WTC11 (cell line): Measurements from ENCODE around the gene HERC2.

Experiments
- ATF1 ChIP-seq: sonication (generic); formaldehyde crosslinking; IDR thresholded peaks from 2 replicates; pipeline ENCODE4 v1.8.1; 2023; ENCODE audit warnings: mild to moderate bottlenecking, moderate library complexity, missing genetic modification reagents
- GABPB1 ChIP-seq: sonication (generic); formaldehyde crosslinking; IDR thresholded peaks from 2 replicates; pipeline ENCODE4 v1.8.1; 2023; ENCODE audit warnings: mild to moderate bottlenecking, missing genetic modification reagents
- MYBL2 ChIP-seq: sonication (generic); formaldehyde crosslinking; IDR thresholded peaks from 2 replicates; pipeline ENCODE4 v1.8.1; 2023; ENCODE audit warnings: mild to moderate bottlenecking, moderate library complexity, missing genetic modification reagents
- PRDM15 ChIP-seq: sonication (generic); formaldehyde crosslinking; IDR thresholded peaks from 2 replicates; pipeline ENCODE4 v1.8.0; 2022; ENCODE audit warnings: missing genetic modification reagents
- ZNF423 ChIP-seq: fragments of 250-450 bp; sonication (Bioruptor Pico); IDR thresholded peaks from 2 replicates; pipeline ENCODE4 v2.1.2; 2022; ENCODE audit warnings: mild to moderate bottlenecking, moderate library complexity
- TF ChIP-seq, protein P1 (sequence below): fragments of 200-600 bp; IDR thresholded peaks from 2 replicates; pipeline ENCODE4 v1.8.0; 2022; ENCODE audit warnings: antibody characterized with exemption
- TF ChIP-seq, protein P2 (sequence below): sonication (generic); formaldehyde crosslinking; IDR thresholded peaks from 2 replicates; pipeline ENCODE4 v1.8.1; 2022; ENCODE audit warnings: low read depth, missing genetic modification reagents, borderline replicate concordance
- TF ChIP-seq, protein P3 (sequence below): sonication (generic); formaldehyde crosslinking; IDR thresholded peaks from 2 replicates; pipeline ENCODE4 v1.8.0; 2022; ENCODE audit warnings: mild to moderate bottlenecking, missing genetic modification reagents

GRCh38 chr15:28127036-28127435, 194.9 kb downstream of the HERC2 start:
- TF ChIP-seq GABPB1 (CRISPR knock-in tag) (no peak), ZNF423 (CRISPR knock-in tag) (no peak), PRDM15 (CRISPR knock-in tag) (no peak), MYBL2 (CRISPR knock-in tag) (no peak), ATF1 (CRISPR knock-in tag) (no peak)
- TF ChIP-seq, protein P1, sequence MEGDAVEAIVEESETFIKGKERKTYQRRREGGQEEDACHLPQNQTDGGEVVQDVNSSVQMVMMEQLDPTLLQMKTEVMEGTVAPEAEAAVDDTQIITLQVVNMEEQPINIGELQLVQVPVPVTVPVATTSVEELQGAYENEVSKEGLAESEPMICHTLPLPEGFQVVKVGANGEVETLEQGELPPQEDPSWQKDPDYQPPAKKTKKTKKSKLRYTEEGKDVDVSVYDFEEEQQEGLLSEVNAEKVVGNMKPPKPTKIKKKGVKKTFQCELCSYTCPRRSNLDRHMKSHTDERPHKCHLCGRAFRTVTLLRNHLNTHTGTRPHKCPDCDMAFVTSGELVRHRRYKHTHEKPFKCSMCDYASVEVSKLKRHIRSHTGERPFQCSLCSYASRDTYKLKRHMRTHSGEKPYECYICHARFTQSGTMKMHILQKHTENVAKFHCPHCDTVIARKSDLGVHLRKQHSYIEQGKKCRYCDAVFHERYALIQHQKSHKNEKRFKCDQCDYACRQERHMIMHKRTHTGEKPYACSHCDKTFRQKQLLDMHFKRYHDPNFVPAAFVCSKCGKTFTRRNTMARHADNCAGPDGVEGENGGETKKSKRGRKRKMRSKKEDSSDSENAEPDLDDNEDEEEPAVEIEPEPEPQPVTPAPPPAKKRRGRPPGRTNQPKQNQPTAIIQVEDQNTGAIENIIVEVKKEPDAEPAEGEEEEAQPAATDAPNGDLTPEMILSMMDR, result no peak
- TF ChIP-seq, protein P2, sequence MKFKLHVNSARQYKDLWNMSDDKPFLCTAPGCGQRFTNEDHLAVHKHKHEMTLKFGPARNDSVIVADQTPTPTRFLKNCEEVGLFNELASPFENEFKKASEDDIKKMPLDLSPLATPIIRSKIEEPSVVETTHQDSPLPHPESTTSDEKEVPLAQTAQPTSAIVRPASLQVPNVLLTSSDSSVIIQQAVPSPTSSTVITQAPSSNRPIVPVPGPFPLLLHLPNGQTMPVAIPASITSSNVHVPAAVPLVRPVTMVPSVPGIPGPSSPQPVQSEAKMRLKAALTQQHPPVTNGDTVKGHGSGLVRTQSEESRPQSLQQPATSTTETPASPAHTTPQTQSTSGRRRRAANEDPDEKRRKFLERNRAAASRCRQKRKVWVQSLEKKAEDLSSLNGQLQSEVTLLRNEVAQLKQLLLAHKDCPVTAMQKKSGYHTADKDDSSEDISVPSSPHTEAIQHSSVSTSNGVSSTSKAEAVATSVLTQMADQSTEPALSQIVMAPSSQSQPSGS, result no peak
- TF ChIP-seq, protein P3, sequence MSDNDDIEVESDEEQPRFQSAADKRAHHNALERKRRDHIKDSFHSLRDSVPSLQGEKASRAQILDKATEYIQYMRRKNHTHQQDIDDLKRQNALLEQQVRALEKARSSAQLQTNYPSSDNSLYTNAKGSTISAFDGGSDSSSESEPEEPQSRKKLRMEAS (CRISPR knock-in tag), result no peak
